GM13977 (cell line): Measurements from ENCODE around the gene PLP2.
"Not testable (repeated sequence)": the region's sequence is repeated elsewhere in the genome, so short reads cannot be mapped to it uniquely, and the experiment has no call there.

Source experiments
- DNase-seq: peaks from one replicate; pipeline ENCODE4 v3.0.0; 2012; ENCODE audit warnings: low spot score
- CTCF ChIP-seq: IDR thresholded peaks from 2 replicates; pipeline ENCODE4 v1.5.1; 2012; ENCODE audit warnings: mild to moderate bottlenecking, control low read depth; ENCODE audit not compliant: insufficient read depth; ENCODE audit errors: extremely low read depth, missing control alignments
- in situ Hi-C: fragments of 300-500 bp; cut with MboI; formaldehyde crosslinking; loops from one replicate; pipeline ENCODE4 v1.12.0; 2022; ENCODE audit warnings: low sequenced_read_pairs, low pct_unique_long_range_greater_than_20kb, mixed read lengths, inconsistent platforms; ENCODE audit not compliant: unreplicated experiment

The PLP2 gene, protein sequence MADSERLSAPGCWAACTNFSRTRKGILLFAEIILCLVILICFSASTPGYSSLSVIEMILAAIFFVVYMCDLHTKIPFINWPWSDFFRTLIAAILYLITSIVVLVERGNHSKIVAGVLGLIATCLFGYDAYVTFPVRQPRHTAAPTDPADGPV

DNA sequence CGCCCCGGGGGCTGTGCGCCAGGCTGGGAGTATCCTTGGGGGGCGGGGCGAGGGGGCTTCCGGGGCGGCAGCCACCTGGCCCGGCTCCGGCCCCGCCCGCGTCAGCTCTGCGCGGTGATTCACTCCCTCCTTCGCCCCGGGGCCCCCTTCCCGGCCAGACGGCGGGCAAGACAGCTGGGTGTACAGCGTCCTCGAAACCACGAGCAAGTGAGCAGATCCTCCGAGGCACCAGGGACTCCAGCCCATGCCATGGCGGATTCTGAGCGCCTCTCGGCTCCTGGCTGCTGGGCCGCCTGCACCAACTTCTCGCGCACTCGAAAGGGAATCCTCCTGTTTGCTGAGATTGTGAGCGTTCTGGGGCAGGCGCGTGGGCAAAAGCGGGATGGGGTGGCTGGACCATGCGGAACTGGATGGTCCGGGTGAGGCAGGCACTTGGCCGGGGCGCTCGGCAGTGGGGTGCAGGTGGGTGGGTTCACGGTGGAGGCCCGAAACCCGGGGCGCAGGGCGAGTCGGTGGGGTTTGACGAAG, at the start of gene PLP2:
TSS of gene PLP2 (plus strand) at position 147 of the 528 bp plus-strand sequence. CDS start at position 250, 103 bp downstream.
- in situ Hi-C loops: no loop called here
- peak; percentile 62 for DNase-seq
- TF ChIP-seq CTCF: no peak

DNA sequence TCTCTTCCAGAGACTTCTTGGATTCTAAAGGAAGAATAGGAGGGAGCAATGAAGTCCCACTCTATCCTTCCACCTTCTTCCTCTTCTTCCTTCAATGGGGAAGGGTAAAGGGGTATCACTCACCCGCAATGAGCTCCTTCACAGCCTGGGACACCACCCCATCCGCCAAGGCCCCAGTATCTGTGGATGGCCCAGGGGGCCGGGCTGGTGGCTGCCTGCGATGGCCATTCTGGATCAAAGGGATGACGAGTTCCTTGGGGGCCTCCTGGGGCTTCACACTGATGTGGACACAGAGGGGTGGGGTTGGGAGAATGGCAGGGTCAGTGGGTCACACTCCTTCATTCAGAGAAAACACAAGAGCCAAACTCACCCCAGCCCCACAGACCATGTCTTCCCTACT, 49.2 kb upstream of the PLP2 start:
- DNase-seq: no peak
- TF ChIP-seq CTCF: no peak
- in situ Hi-C loops: no loop called here

- in situ Hi-C loops, DNase-seq: not testable (repeated sequence)
Observed at GRCh38 chrX:49127742-49128258, 43.9 kb upstream of the PLP2 start.

- in situ Hi-C loops: no loop called here
- DNase-seq: no peak
- TF ChIP-seq CTCF: no peak
Observed at GRCh38 chrX:49129427-49129826, 42.3 kb upstream of the PLP2 start.

- DNase-seq, in situ Hi-C loops: not testable (repeated sequence)
Observed at GRCh38 chrX:49132275-49132674, 39.4 kb upstream of the PLP2 start.

DNA sequence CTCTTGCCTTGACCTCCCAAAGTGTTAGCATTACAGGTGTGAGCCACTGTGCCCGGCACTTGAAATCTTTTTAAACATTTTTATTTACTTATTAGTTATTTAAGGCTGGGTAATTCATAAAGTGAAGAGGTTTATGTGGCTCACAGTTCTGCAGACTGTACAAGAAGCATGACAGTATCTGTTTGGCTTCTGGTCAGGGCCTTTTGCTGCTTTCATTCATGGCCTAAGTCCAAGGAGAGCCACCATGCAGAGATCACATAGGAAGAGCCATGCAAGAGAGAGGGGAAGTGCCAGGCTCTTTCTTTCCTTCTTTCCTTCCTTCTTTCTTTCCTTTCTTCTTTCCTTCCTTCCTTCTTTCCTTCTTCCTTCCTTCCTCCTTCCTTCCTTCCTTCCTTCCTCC, 37.9 kb upstream of the PLP2 start:
- DNase-seq: no peak
- TF ChIP-seq CTCF: no peak
- in situ Hi-C loops: no loop called here

DNA sequence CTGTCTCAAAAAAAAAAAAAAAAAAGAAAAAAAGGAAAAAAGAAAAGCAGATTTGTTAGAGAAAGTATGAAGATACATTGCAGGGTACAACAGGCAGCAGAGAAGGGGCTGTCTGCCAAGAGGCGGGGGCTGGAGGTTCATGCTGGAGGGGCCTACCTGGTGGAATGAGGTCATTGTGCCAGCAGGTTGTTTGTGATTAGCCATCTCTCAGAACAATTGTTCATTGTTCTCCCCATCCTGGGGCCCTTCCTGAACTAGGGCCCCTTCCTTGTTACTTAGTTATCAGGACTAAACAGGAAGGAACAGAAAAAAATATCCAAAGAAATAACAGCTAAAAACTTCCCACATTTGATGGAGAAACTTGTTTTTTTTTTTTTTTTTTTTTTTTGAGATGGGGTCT, 34.2 kb upstream of the PLP2 start:
- DNase-seq: no peak
- no peak for TF ChIP-seq CTCF
- in situ Hi-C loops: no loop called here

DNA sequence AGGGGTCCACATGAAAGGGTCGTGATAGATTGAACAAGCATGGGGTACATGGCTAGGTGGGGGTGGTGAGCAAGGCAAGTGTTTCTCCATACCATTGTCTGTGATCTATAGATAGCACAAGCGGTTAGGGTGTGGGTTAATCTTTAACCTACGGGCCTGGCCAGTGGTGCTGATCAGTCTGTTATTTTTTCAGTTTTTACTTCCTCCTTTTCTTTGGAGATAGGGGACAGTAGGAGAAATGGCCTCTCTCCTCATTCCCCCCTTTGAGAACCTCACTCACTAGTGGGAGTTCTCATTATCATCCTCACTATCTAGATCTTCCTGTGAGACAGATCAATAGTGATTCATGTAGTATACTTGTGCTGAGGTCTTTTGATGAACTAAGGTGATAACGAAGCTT, 32.0 kb upstream of the PLP2 start:
- DNase-seq: no peak
- in situ Hi-C loops: no loop called here
- TF ChIP-seq CTCF: no peak
